Body of pancreas (tissue), 4 donors: Measurements from ENCODE around the gene RBBP4. TPM values are rescaled to one million over a fixed set of nuclear protein-coding genes. Genes with fewer than 3 reads are reported as not detected.

Source experiments
- ATAC-seq: fragments of 150-250 bp; one replicate; pipeline ENCODE4 v1.9.1; 2016
- DNase-seq, 4 donors: peaks; one replicate each; pipeline ENCODE4 v3.0.0-alpha.2; 2019
- H3K27ac ChIP-seq, 4 donors: fragments of 200-600 bp; sonication (generic); 1 replicate in 3 of 4; 2 replicates in 1 of 4; pipeline versions ENCODE4 v1.5.1 to v1.6.1; 2016 to 2019; ENCODE audit warnings: mild to moderate bottlenecking in 1 of 4, mixed read lengths in 1 of 4, moderate library complexity in 1 of 4
- H3K27me3 ChIP-seq, 2 donors: fragments of 200-600 bp; sonication (generic); one replicate each; pipeline ENCODE4 v1.6.0; 2016; ENCODE audit warnings: mild to moderate bottlenecking in 1 of 2
- H3K36me3 ChIP-seq, 2 donors: fragments of 200-600 bp; sonication (generic); replicated peaks in 1 of 2; 2 replicates each; pipeline ENCODE4 v1.5.1; 2016; ENCODE audit warnings: low read depth in 2 of 2; ENCODE audit not compliant: insufficient read depth in 1 of 2
- H3K4me1 ChIP-seq: fragments of 200-600 bp; sonication (generic); one replicate; pipeline ENCODE4 v1.6.0; 2016
- H3K4me3 ChIP-seq, 2 donors: fragments of 200-600 bp; sonication (generic); 1 replicate in 1 of 2; 2 replicates in 1 of 2; pipeline ENCODE4 v1.5.1; 2016 to 2019
- H3K9me3 ChIP-seq, 3 donors: fragments of 200-600 bp; sonication (generic); 1 replicate in 2 of 3; 2 replicates in 1 of 3; pipeline ENCODE4 v1.5.1; 2016
- POLR2A ChIP-seq, 3 donors: fragments of 450-650 bp; IDR thresholded peaks; one replicate each; pipeline ENCODE4 v1.6.1; 2016; ENCODE audit warnings: antibody characterized with exemption in 3 of 3, mild to moderate bottlenecking in 2 of 3
- WGBS, 2 donors: methylation state at CpG; one replicate each; pipeline ENCODE4 v1.1.5; 2017; 5-methylcytosine and 5-hydroxymethylcytosine counted together
- intact Hi-C: fragments of 100-400 bp; cut with DNase I; formaldehyde crosslinking; loops from one replicate; pipeline ENCODE4 v1.15.1; 2023
- total RNA-seq, 2 donors: library from RNA; depleted of rRNA; stranded (reverse); fragments of >200 nt; gene quantifications; one replicate each; pipeline ENCODE4 v1.1.0, GENCODE V29; 2016
- TF ChIP-seq, protein P1 (sequence below), 7 experiments: fragments of 450-650 bp in 4 of 7; fragments of 200-600 bp in 3 of 7; sonication (generic) in 3 of 7; IDR thresholded peaks; one replicate each; pipeline ENCODE4 v1.5.1; 2016 to 2019; ENCODE audit warnings: antibody characterized with exemption in 7 of 7

RBBP4 gene
- total RNA-seq, 2 donors from 2014 or later = 40.2 to 63.8 TPM

DNA sequence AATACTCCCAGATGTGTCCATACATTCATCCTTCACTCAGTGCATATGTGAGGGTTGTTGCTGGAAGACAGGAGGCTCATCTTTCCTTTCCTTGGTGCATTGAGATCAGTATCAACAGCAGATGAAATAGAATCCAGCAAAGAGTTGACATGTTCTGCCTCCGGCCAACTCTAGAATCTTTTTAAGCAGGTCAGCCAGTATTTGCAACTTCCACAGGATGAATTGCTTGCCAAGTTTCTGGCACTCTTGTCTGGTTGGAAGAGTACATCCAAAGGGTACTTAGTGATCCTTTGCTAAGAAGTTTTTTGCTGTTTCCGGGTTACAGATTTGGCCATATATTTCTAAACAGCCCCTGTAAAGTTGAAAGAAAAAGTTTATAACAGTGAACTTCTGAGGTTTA is 30.5 kb downstream of the RBBP4 start:
- H3K4me3 ChIP-seq = no peak overlapping the region
- H3K27ac ChIP-seq = peak overlapping the region in 1 of 4 donors; percentile 26
- peaks cover 18% of the 10 kb centered on the region for H3K4me1 ChIP-seq
- intact Hi-C loops = no loop called here
- H3K36me3 ChIP-seq = peaks cover 0 to 24% of the 10 kb centered on the region in 2 donors
- WGBS, 2 donors = 26 to 56% methylated on average over 2 of the region's 2 CpGs
- H3K27me3 ChIP-seq = no peaks in the 10 kb centered on the region
- TF ChIP-seq, protein P1, sequence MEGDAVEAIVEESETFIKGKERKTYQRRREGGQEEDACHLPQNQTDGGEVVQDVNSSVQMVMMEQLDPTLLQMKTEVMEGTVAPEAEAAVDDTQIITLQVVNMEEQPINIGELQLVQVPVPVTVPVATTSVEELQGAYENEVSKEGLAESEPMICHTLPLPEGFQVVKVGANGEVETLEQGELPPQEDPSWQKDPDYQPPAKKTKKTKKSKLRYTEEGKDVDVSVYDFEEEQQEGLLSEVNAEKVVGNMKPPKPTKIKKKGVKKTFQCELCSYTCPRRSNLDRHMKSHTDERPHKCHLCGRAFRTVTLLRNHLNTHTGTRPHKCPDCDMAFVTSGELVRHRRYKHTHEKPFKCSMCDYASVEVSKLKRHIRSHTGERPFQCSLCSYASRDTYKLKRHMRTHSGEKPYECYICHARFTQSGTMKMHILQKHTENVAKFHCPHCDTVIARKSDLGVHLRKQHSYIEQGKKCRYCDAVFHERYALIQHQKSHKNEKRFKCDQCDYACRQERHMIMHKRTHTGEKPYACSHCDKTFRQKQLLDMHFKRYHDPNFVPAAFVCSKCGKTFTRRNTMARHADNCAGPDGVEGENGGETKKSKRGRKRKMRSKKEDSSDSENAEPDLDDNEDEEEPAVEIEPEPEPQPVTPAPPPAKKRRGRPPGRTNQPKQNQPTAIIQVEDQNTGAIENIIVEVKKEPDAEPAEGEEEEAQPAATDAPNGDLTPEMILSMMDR (IDR thresholded peaks at IDR 0.05) = no peak
- TF ChIP-seq POLR2A (IDR thresholded peaks at IDR 0.05) = no peak
- DNase-seq (no peak), ATAC-seq (no peak)
- no peaks in the 10 kb centered on the region for H3K9me3 ChIP-seq

DNA sequence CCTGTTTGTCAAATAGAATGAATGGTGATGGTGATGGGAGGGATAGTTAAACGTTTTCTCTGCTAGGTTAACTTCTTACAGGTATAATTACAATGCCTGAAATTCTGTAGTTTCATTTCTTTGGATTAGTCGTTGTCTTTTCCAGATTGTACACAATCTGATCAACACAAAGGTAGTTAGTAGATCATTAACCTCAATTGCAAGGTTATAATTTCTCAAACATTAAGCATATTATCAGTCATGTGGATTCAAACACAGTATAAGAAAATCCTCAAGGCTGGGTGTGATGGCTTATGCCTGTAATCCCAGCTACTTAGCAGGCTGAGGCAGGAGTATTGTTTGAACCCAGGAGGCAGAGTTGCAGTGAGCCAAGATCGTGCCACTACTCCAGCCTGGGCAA is 31.0 kb downstream of the RBBP4 start:
- Histone ChIP-seq H3K36me3 (peaks cover 0 to 20% of the 10 kb centered on the region in 2 donors), H3K4me3 (no peak overlapping the region), H3K27me3 (no peaks in the 10 kb centered on the region), H3K9me3 (no peaks in the 10 kb centered on the region), H3K4me1 (peaks cover 18% of the 10 kb centered on the region), H3K27ac (peak overlapping the region in 1 of 4 donors; percentile 26)
- intact Hi-C loops = no loop called here
- ATAC-seq (peak; percentile 27), DNase-seq (no peak)
- 30 to 36% methylated on average over 3 of the region's 3 CpGs for WGBS, 2 donors
- TF ChIP-seq POLR2A (IDR thresholded peaks at IDR 0.05) = no peak
- TF ChIP-seq, protein P1 (IDR thresholded peaks at IDR 0.05) = no peak

DNA sequence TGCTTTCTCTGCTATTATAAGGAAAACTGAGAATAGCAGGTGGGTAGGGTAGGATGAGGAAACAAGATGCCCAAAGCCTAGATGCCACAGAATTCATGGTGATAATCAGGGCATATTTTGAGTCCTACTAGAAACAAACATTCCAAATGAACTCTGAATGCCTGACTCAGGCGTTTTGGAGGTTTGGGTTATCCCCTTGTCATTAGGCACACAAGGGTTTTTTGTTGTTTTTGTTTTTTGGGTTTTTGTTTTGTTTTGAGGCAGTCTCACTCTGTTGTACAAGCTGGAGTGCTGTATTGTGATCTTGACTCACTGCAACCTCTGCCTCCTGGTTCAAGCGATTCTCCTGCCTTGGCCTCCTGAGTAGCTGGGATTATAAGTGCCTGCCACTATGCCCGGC is 32.4 kb downstream of the RBBP4 start:
- ATAC-seq = no peak
- WGBS, 2 donors = 86 to 92% methylated on average over 3 of the region's 3 CpGs
- Histone ChIP-seq H3K27ac (peak overlapping the region in 1 of 4 donors; percentile 5), H3K36me3 (peaks cover 0 to 18% of the 10 kb centered on the region in 2 donors), H3K4me3 (no peak overlapping the region), H3K4me1 (peaks cover 18% of the 10 kb centered on the region), H3K9me3 (no peaks in the 10 kb centered on the region), H3K27me3 (no peaks in the 10 kb centered on the region)
- intact Hi-C loops = no loop called here
- DNase-seq = no peak
- TF ChIP-seq, protein P1 (IDR thresholded peaks at IDR 0.05) = no peak
- no peak for TF ChIP-seq POLR2A (IDR thresholded peaks at IDR 0.05)

DNA sequence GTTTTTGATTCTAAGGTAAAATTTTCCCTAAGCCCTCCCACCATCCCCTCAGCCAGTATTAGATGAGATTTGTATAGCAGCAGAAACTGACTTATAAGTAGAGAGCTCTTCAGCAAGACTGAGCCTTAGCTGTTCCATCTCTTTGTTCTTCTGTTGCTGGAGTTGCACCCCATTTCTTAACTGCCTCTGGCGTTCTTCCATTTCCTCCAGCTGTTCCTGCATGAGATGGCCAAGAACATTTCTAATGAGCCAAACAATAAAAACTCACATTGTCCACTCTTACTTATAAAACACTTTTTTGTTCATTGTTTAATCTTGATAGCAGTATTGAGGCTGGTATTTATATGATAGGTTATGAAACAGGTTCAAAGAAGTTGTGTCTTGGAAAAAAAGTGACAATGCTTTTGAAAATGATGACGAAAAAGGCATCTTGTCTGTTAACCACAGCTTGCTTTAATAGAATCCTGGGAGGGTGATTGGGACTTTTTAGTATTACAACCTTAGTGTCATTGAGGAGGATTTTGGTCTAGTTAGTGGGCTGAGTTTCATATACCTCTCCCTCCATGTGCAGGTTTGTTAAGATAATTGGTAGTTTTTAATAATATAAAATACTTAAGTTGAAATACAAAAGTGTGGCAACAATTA is 33.3 kb downstream of the RBBP4 start:
- TF ChIP-seq, protein P1 (IDR thresholded peaks at IDR 0.05) = no peak
- no peak for TF ChIP-seq POLR2A (IDR thresholded peaks at IDR 0.05)
- Histone ChIP-seq H3K36me3 (peaks cover 0 to 16% of the 10 kb centered on the region in 2 donors), H3K4me3 (no peak overlapping the region), H3K4me1 (peaks cover 18% of the 10 kb centered on the region), H3K9me3 (no peaks in the 10 kb centered on the region), H3K27ac (peak overlapping the region in 1 of 4 donors; percentile 11), H3K27me3 (no peaks in the 10 kb centered on the region)
- intact Hi-C loops = no loop called here
- DNase-seq (no peak), ATAC-seq (peak; percentile 42)
- WGBS, 2 donors = 70 to 79% methylated on average over 2 of the region's 2 CpGs

DNA sequence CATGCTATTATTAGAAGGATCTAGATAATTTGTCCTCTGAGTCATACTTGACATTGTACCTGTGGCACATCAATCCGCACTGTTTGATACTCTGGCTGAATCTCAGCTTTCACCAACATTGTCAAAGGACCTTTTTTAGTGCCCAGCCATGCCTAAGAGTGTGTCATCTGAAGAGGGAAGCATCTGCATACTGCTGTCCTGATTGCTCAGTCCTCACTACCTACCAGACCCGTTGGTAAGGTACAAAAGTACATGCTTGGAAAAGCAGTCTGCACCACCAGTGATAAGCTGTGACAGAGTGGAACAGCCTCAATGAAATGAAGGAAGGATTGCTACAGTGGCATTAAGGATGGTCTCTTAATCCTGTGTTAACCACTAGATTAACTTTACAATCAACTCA is 34.5 kb downstream of the RBBP4 start:
- ATAC-seq = no peak
- TF ChIP-seq, protein P1 (IDR thresholded peaks at IDR 0.05) = no peak
- no peak for TF ChIP-seq POLR2A (IDR thresholded peaks at IDR 0.05)
- peaks cover 0 to 16% of the 10 kb centered on the region in 2 donors for H3K36me3 ChIP-seq
- peaks cover 17% of the 10 kb centered on the region for H3K4me1 ChIP-seq
- H3K4me3 ChIP-seq = no peak overlapping the region
- intact Hi-C loops = no loop called here
- no peaks in the 10 kb centered on the region for H3K9me3 ChIP-seq
- no peaks in the 10 kb centered on the region for H3K27me3 ChIP-seq
- WGBS, 2 donors = 65 to 80% methylated on average over 2 of the region's 2 CpGs
- no peak for DNase-seq
- H3K27ac ChIP-seq = no peak overlapping the region
